HCT116 (cell line): ENCODE results near the gene ARPC5. TPM values are rescaled to one million over a fixed set of nuclear protein-coding genes. Genes with fewer than 3 reads are reported as not detected.

Experiments
- ATAC-seq: fragments of 200-7000 bp; cut with Tn5 transposase; 2 replicates; pipeline ENCODE4 v1.9.1; 2020; ENCODE audit warnings: mild to moderate bottlenecking, moderate library complexity
- BruUV-seq: library from RNA; stranded (reverse); fragments of 400-500 nt; replicated peaks from 2 replicates; lab custom pipeline; 2021; lab: Mats Ljungman, UMichigan
- CTCF ChIA-PET: fragments of 300-600 bp; sonication (Branson Sonifier 250); formaldehyde crosslinking; loops from one replicate; lab custom pipeline; 2021; ENCODE audit warnings: antibody characterized with exemption; lab: Charles Lee
- POLR2A ChIA-PET: fragments of 300-600, 350-600 bp; sonication (Branson Sonifier 250); formaldehyde crosslinking; loops from one replicate; lab custom pipeline; 2021; ENCODE audit warnings: antibody characterized with exemption; lab: Charles Lee
- RAD21 ChIA-PET, 2 experiments: fragments of 300-600 bp; sonication (Branson Sonifier 250); formaldehyde crosslinking; loops; one replicate each; lab custom pipeline; 2023; ENCODE audit warnings: low total read pairs in 2 of 2; ENCODE audit not compliant: uncharacterized antibody in 2 of 2, unreplicated experiment in 2 of 2, low non-redundant PET in 1 of 2; lab: Charles Lee
- DNase-seq: peaks from one replicate; pipeline ENCODE4 v3.0.0-alpha.2; 2010; ENCODE audit warnings: low read depth, low spot score
- H2AFZ ChIP-seq: fragments of 200-600 bp; shearing (Covaris generic), sonication (generic); 2 replicates; pipeline ENCODE4 v1.6.1; 2017; ENCODE audit warnings: low read depth, mixed run types, mixed read lengths, antibody characterized with exemption, low read length; ENCODE audit not compliant: poor library complexity, severe bottlenecking
- H3K27ac ChIP-seq: 2 replicates; pipeline ENCODE4 v1.5.1; 2012; ENCODE audit warnings: low read depth, low read length
- H3K27me3 ChIP-seq: fragments of 200-600 bp; sonication (generic); 2 replicates; pipeline ENCODE4 v1.6.1; 2016; ENCODE audit warnings: mixed run types, low read length, mixed read lengths; ENCODE audit not compliant: insufficient read depth
- H3K36me3 ChIP-seq, 2 experiments: fragments of 200-500 bp in 1 of 2; fragments of 200-600 bp in 1 of 2; sonication (Bioruptor generic) in 1 of 2; sonication (generic) in 1 of 2; 2 replicates each; pipeline versions ENCODE4 v1.5.1 to v1.6.1; 2014 to 2016; ENCODE audit warnings: low read length in 2 of 2, inconsistent platforms in 1 of 2, mixed read lengths in 1 of 2, mixed run types in 1 of 2; ENCODE audit not compliant: insufficient read depth in 2 of 2, control insufficient read depth in 1 of 2
- H3K4me1 ChIP-seq, 2 experiments: fragments of 200-600 bp in 1 of 2; sonication (generic) in 1 of 2; 2 replicates each; pipeline versions ENCODE4 v1.5.1 to v1.6.1; 2012 to 2017; ENCODE audit warnings: low read length in 2 of 2, inconsistent platforms in 1 of 2, mild to moderate bottlenecking in 1 of 2, mixed read lengths in 1 of 2, mixed run types in 1 of 2, moderate library complexity in 1 of 2; ENCODE audit not compliant: insufficient read depth in 2 of 2, control insufficient read depth in 1 of 2
- H3K4me2 ChIP-seq: fragments of 200-600 bp; sonication (generic); 2 replicates; pipeline ENCODE4 v1.6.1; 2017; ENCODE audit warnings: mixed run types, low read length, mixed read lengths
- H3K4me3 ChIP-seq, 2 experiments: fragments of 200-600 bp in 1 of 2; sonication (generic) in 1 of 2; replicated peaks in 1 of 2; 2 replicates each; pipeline ENCODE4 v1.5.1; 2011 to 2016; ENCODE audit warnings: low read length in 2 of 2, control low read depth in 1 of 2, low read depth in 1 of 2, mild to moderate bottlenecking in 1 of 2, mixed read lengths in 1 of 2, mixed run types in 1 of 2
- H3K79me2 ChIP-seq: fragments of 200-600 bp; sonication (generic); 2 replicates; pipeline ENCODE4 v1.6.1; 2017; ENCODE audit warnings: mild to moderate bottlenecking, mixed run types, low read length, moderate library complexity, mixed read lengths; ENCODE audit not compliant: insufficient read depth
- H3K9ac ChIP-seq: fragments of 200-600 bp; sonication (generic); 2 replicates; pipeline ENCODE4 v1.6.1; 2016; ENCODE audit warnings: low read length, mixed read lengths
- H3K9me2 ChIP-seq: fragments of 200-600 bp; sonication (generic), shearing (Covaris generic); 2 replicates; pipeline ENCODE4 v1.6.1; 2017; ENCODE audit warnings: mixed run types, mild to moderate bottlenecking, moderate library complexity; ENCODE audit not compliant: insufficient read depth
- H3K9me3 ChIP-seq, 2 experiments: fragments of 200-500 bp in 1 of 2; fragments of 200-600 bp in 1 of 2; sonication (Bioruptor generic) in 1 of 2; sonication (generic) in 1 of 2; 2 replicates each; pipeline ENCODE4 v1.6.1; 2014 to 2017; ENCODE audit warnings: low read length in 2 of 2, mixed read lengths in 2 of 2, inconsistent platforms in 1 of 2, low read depth in 1 of 2, mild to moderate bottlenecking in 1 of 2, mixed run types in 1 of 2, moderate library complexity in 1 of 2; ENCODE audit not compliant: control insufficient read depth in 1 of 2, insufficient read depth in 1 of 2
- H4K20me1 ChIP-seq: fragments of 200-600 bp; sonication (generic), shearing (Covaris generic); 2 replicates; pipeline ENCODE4 v1.6.1; 2017; ENCODE audit warnings: mixed run types, mild to moderate bottlenecking, moderate library complexity; ENCODE audit not compliant: insufficient read depth
- CTCF ChIP-seq, 3 experiments: fragments of 200-600 bp in 1 of 3; sonication (generic) in 1 of 3; IDR thresholded peaks in 2 of 3; conservative IDR thresholded peaks in 1 of 3; 2 replicates each; pipeline ENCODE4 v1.5.1; 2012 to 2017; ENCODE audit warnings: low read depth in 2 of 3, low read length in 2 of 3, antibody characterized with exemption in 1 of 3, borderline replicate concordance in 1 of 3, control low read depth in 1 of 3, mild to moderate bottlenecking in 1 of 3, mixed read lengths in 1 of 3, mixed run types in 1 of 3, moderate library complexity in 1 of 3; ENCODE audit not compliant: insufficient read depth in 1 of 3
- EGR1 ChIP-seq: IDR thresholded peaks from 2 replicates; pipeline ENCODE4 v1.6.1; 2012; ENCODE audit warnings: low read depth
- RAD21 ChIP-seq: IDR thresholded peaks from 2 replicates; pipeline ENCODE4 v1.6.1; 2012; ENCODE audit warnings: low read depth, mild to moderate bottlenecking
- YY1 ChIP-seq: IDR thresholded peaks from 2 replicates; pipeline ENCODE4 v1.6.1; 2011; ENCODE audit warnings: low read length, low read depth, moderate library complexity, mild to moderate bottlenecking; ENCODE audit not compliant: insufficient replicate concordance; ENCODE audit errors: extremely low read depth
- ZBTB33 ChIP-seq: IDR thresholded peaks from 2 replicates; pipeline ENCODE4 v1.6.1; 2011; ENCODE audit warnings: mild to moderate bottlenecking, low read length, moderate library complexity; ENCODE audit not compliant: insufficient replicate concordance; ENCODE audit errors: extremely low read depth
- intact Hi-C: fragments of 100-400 bp; cut with micrococcal nuclease; formaldehyde crosslinking; loops from 2 replicates; pipeline ENCODE4 v1.10.0; 2022
- total RNA-seq: library from RNA; stranded (reverse); gene quantifications from one replicate; pipeline ENCODE4 v1.2.1, GENCODE V29; 2021; ENCODE audit not compliant: unreplicated experiment

The ARPC5 gene
- total RNA-seq, 1 experiment from 2014 or later, result 71.5 TPM

- intact Hi-C loops, result loop anchor here (1.0 kb wide), 2 partner anchors 30 to 261 kb away; no protein-coding TSS in a partner anchor
- CTCF ChIA-PET, result interaction anchor here (0.6 to 4.3 kb wide), 18 partner anchors 9 to 1327 kb away, joined by 3 to 83 read pairs (median 3); partner anchors contain the start of gene ARPC5
- BruUV-seq, result no TSS peak
- H3K4me1 ChIP-seq, result 0 out of 4 replicates have a peak, but pooled peaks cover 0 to 3% of the 10 kb centered on the region in 2 experiments
- no peaks in the 10 kb centered on the region for H3K9me2 ChIP-seq
- peak overlapping the region; percentile 60 for H2AFZ ChIP-seq
- peak overlapping the region; percentile 27; the same call in 1 of the 2 replicates for H3K4me2 ChIP-seq
- POLR2A ChIA-PET, result interaction anchor here (1.3 kb wide), 1 partner anchor 29 kb away, joined by 3 read pairs; no protein-coding TSS in a partner anchor
- no peaks in the 10 kb centered on the region for H3K27me3 ChIP-seq
- H3K36me3 ChIP-seq, result no peaks in the 10 kb centered on the region
- ATAC-seq (peak; percentile 96), DNase-seq (peak; percentile 69)
- no peak overlapping the region for H3K27ac ChIP-seq
- H4K20me1 ChIP-seq, result no peaks in the 10 kb centered on the region
- no peak overlapping the region for H3K9ac ChIP-seq
- H3K4me3 ChIP-seq, result no peak overlapping the region
- peak; percentile 89 for TF ChIP-seq RAD21
- no peak for TF ChIP-seq ZBTB33
- TF ChIP-seq CTCF (IDR thresholded peaks at IDR 0.05 in 2 of 3, conservative IDR thresholded peaks at IDR 0.05 in 1 of 3; ENCODE audit: borderline replicate concordance in 1 of 3, insufficient read depth in 1 of 3, low read depth in 2 of 3, low read length in 2 of 3), result peak; percentile 78 to 84 (median 84)
- TF ChIP-seq YY1, result peak; percentile 69
- no peak for TF ChIP-seq EGR1
- H3K9me3 ChIP-seq, result no peaks in the 10 kb centered on the region
- H3K79me2 ChIP-seq, result no peaks in the 10 kb centered on the region
- RAD21 ChIA-PET, result interaction anchor here (1.0 to 2.0 kb wide), 3 partner anchors 29 to 260 kb away, joined by 3 to 9 read pairs (median 8); no protein-coding TSS in a partner anchor
These were observed 20.0 kb upstream of the ARPC5 start for GRCh38 chr1:183655562-183656075.
